HG02588 (cell line): Measurements from ENCODE around the gene MAGI1.
"Not testable (repeated sequence)": the region's sequence is repeated elsewhere in the genome, so short reads cannot be mapped to it uniquely, and the experiment has no call there.

Experiments used
- ATAC-seq: cut with Tn5 transposase; IDR thresholded peaks from one replicate; pipeline ENCODE4 v1.9.1; 2021; ENCODE audit warnings: mild to moderate bottlenecking, moderate library complexity; ENCODE audit not compliant: unreplicated experiment

The MAGI1 gene

GRCh38 chr3:65516998-65517397 is 521.7 kb downstream of the MAGI1 start:
- no peak for ATAC-seq

GRCh38 chr3:65514317-65514716 is 524.4 kb downstream of the MAGI1 start:
- not testable (repeated sequence) for ATAC-seq

- ATAC-seq = not testable (repeated sequence)
These were observed 529.3 kb downstream of the MAGI1 start for GRCh38 chr3:65509423-65509794.

GRCh38 chr3:65508750-65509422 is 529.8 kb downstream of the MAGI1 start:
- ATAC-seq = no peak

GRCh38 chr3:65507437-65507836 is 531.3 kb downstream of the MAGI1 start:
- no peak for ATAC-seq

- ATAC-seq = no peak
These were observed 534.9 kb downstream of the MAGI1 start for GRCh38 chr3:65503776-65504175.

- ATAC-seq = no peak
These were observed 536.2 kb downstream of the MAGI1 start for GRCh38 chr3:65502526-65502925.

GRCh38 chr3:65500398-65501306 is 538.1 kb downstream of the MAGI1 start:
- no peak for ATAC-seq

- ATAC-seq = no peak
These were observed 540.9 kb downstream of the MAGI1 start for GRCh38 chr3:65497846-65498245.

- no peak for ATAC-seq
These were observed 541.5 kb downstream of the MAGI1 start for GRCh38 chr3:65497236-65497635.

GRCh38 chr3:65493938-65494337 is 544.8 kb downstream of the MAGI1 start:
- ATAC-seq = no peak

GRCh38 chr3:65493371-65493882 is 545.3 kb downstream of the MAGI1 start:
- no peak for ATAC-seq

GRCh38 chr3:65492249-65492648 is 546.5 kb downstream of the MAGI1 start:
- ATAC-seq = no peak

GRCh38 chr3:65490114-65490513 is 548.6 kb downstream of the MAGI1 start:
- no peak for ATAC-seq

- ATAC-seq = no peak
These were observed 549.5 kb downstream of the MAGI1 start for GRCh38 chr3:65489253-65489652.

- ATAC-seq = no peak
These were observed 552.8 kb downstream of the MAGI1 start for GRCh38 chr3:65485826-65486469.

GRCh38 chr3:65484964-65485363 is 553.8 kb downstream of the MAGI1 start:
- no peak for ATAC-seq

GRCh38 chr3:65483480-65483879 is 555.2 kb downstream of the MAGI1 start:
- ATAC-seq = no peak

- no peak for ATAC-seq
These were observed 555.7 kb downstream of the MAGI1 start for GRCh38 chr3:65483011-65483410.

GRCh38 chr3:65481085-65481484 is 557.6 kb downstream of the MAGI1 start:
- no peak for ATAC-seq

- no peak for ATAC-seq
These were observed 558.7 kb downstream of the MAGI1 start for GRCh38 chr3:65479990-65480389.
